ENCODE data around the gene ACADM.

DNA sequence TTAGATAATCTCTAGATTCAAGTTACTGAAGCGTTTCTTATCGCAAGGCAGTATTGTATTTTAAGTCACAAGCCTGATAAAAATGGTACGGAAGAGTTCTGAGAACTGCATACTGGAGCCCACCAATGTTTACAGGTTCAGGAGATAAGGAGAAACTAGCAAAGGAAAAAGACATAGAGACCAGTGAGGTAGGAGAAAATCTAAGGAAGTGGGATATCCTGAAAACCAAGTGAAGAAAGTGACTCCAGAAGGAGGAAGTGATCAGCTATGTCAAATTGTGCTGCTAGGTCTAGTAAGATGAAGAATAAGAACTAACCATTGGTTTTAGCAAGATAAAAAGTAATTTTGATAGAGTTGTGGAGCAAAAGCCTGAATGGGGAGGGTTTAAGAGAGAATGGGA is 31.0 kb upstream of the ACADM start:
- TF ChIP-seq, protein P1, sequence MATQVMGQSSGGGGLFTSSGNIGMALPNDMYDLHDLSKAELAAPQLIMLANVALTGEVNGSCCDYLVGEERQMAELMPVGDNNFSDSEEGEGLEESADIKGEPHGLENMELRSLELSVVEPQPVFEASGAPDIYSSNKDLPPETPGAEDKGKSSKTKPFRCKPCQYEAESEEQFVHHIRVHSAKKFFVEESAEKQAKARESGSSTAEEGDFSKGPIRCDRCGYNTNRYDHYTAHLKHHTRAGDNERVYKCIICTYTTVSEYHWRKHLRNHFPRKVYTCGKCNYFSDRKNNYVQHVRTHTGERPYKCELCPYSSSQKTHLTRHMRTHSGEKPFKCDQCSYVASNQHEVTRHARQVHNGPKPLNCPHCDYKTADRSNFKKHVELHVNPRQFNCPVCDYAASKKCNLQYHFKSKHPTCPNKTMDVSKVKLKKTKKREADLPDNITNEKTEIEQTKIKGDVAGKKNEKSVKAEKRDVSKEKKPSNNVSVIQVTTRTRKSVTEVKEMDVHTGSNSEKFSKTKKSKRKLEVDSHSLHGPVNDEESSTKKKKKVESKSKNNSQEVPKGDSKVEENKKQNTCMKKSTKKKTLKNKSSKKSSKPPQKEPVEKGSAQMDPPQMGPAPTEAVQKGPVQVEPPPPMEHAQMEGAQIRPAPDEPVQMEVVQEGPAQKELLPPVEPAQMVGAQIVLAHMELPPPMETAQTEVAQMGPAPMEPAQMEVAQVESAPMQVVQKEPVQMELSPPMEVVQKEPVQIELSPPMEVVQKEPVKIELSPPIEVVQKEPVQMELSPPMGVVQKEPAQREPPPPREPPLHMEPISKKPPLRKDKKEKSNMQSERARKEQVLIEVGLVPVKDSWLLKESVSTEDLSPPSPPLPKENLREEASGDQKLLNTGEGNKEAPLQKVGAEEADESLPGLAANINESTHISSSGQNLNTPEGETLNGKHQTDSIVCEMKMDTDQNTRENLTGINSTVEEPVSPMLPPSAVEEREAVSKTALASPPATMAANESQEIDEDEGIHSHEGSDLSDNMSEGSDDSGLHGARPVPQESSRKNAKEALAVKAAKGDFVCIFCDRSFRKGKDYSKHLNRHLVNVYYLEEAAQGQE (IDR thresholded peaks at IDR 0.05; ENCODE audit: low read depth, low read length) = no peak
- TF ChIP-seq MXI1 (IDR thresholded peaks at IDR 0.05; ENCODE audit: low read depth, low read length) (no peak), YY1 (IDR thresholded peaks at IDR 0.05; ENCODE audit: low read depth) (no peak), NFIC (IDR thresholded peaks at IDR 0.05; ENCODE audit: borderline replicate concordance) (no peak), EP300 (IDR thresholded peaks at IDR 0.05; ENCODE audit: borderline replicate concordance in 1 of 2, low read depth in 1 of 2, low read length in 1 of 2) (no peak), EZH2phosphoT487 (IDR thresholded peaks at IDR 0.05; ENCODE audit: borderline replicate concordance, low read depth) (no peak), TAF1 (IDR thresholded peaks at IDR 0.05; ENCODE audit: borderline replicate concordance, low read depth, low read length) (no peak), TEAD4 (IDR thresholded peaks at IDR 0.05; ENCODE audit: borderline replicate concordance, insufficient read depth) (no peak)
- TF ChIP-seq, protein P2, sequence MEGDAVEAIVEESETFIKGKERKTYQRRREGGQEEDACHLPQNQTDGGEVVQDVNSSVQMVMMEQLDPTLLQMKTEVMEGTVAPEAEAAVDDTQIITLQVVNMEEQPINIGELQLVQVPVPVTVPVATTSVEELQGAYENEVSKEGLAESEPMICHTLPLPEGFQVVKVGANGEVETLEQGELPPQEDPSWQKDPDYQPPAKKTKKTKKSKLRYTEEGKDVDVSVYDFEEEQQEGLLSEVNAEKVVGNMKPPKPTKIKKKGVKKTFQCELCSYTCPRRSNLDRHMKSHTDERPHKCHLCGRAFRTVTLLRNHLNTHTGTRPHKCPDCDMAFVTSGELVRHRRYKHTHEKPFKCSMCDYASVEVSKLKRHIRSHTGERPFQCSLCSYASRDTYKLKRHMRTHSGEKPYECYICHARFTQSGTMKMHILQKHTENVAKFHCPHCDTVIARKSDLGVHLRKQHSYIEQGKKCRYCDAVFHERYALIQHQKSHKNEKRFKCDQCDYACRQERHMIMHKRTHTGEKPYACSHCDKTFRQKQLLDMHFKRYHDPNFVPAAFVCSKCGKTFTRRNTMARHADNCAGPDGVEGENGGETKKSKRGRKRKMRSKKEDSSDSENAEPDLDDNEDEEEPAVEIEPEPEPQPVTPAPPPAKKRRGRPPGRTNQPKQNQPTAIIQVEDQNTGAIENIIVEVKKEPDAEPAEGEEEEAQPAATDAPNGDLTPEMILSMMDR (IDR thresholded peaks at IDR 0.05) = no peak
